Esophagus squamous epithelium (tissue), 5 donors: ENCODE measurements around the gene ISOC2. TPM values are rescaled to one million over a fixed set of nuclear protein-coding genes. Genes with fewer than 3 reads are reported as not detected.
A peak's percentile ranks its signal among the peaks of the same experiment; 100 is the strongest.
"Not testable (repeated sequence)": the region's sequence is repeated elsewhere in the genome, so short reads cannot be mapped to it uniquely, and the experiment has no call there.

Source experiments
- DNase-seq: peaks from one replicate; lab custom pipeline; 2025; lab: John Stamatoyannopoulos, UW
- H3K27ac ChIP-seq, 4 donors: fragments of 200-600 bp; sonication (generic); one replicate each; pipeline ENCODE4 v1.5.1; 2016 to 2019; ENCODE audit warnings: mild to moderate bottlenecking in 1 of 4
- H3K27me3 ChIP-seq, 4 donors: fragments of 200-600 bp; sonication (generic); 1 replicate in 3 of 4; 2 replicates in 1 of 4; pipeline versions ENCODE4 v1.5.1 to v1.6.0; 2017 to 2021; ENCODE audit warnings: antibody characterized with exemption in 1 of 4
- H3K36me3 ChIP-seq, 3 donors: fragments of 200-600 bp; sonication (generic); one replicate each; pipeline ENCODE4 v1.5.1; 2016 to 2019
- H3K4me1 ChIP-seq, 3 donors: fragments of 200-600 bp; sonication (generic); one replicate each; pipeline ENCODE4 v1.5.1; 2017 to 2019
- H3K4me3 ChIP-seq, 4 donors: fragments of 200-600 bp; sonication (generic); 1 replicate in 3 of 4; 2 replicates in 1 of 4; pipeline ENCODE4 v1.5.1; 2016 to 2019; ENCODE audit warnings: mild to moderate bottlenecking in 2 of 4, moderate library complexity in 1 of 4
- H3K9me3 ChIP-seq, 3 donors: fragments of 200-600 bp; sonication (generic); one replicate each; pipeline ENCODE4 v1.5.1; 2016 to 2019
- CTCF ChIP-seq, 6 experiments: fragments of 450-650 bp in 4 of 6; fragments of 200-600 bp in 2 of 6; sonication (generic) in 2 of 6; IDR thresholded peaks; one replicate each; pipeline ENCODE4 v1.5.1; 2016 to 2019; ENCODE audit warnings: antibody characterized with exemption in 6 of 6, mild to moderate bottlenecking in 4 of 6, moderate library complexity in 4 of 6
- POLR2A ChIP-seq, 4 donors: fragments of 450-650 bp; IDR thresholded peaks; one replicate each; pipeline ENCODE4 v1.6.1; 2017; ENCODE audit warnings: antibody characterized with exemption in 4 of 4, mild to moderate bottlenecking in 4 of 4, moderate library complexity in 3 of 4
- WGBS, 2 donors: methylation state at CpG; one replicate each; pipeline ENCODE4 v1.1.5; 2018; 5-methylcytosine and 5-hydroxymethylcytosine counted together
- intact Hi-C: fragments of 100-400 bp; cut with DNase I; formaldehyde crosslinking; loops from one replicate; pipeline ENCODE4 v1.15.0; 2022
- total RNA-seq, 4 donors: library from RNA; depleted of rRNA; stranded (reverse); fragments of >200 nt; gene quantifications; one replicate each; pipeline ENCODE4 v1.1.0, GENCODE V29; 2016
- donor health status: DM: yes; HTN: yes; CAD: no.

The ISOC2 gene
- total RNA-seq, 4 donors from 2014 or later, result 60.5 to 98.1 (median 78.7) TPM

- DNase-seq, H3K27me3 ChIP-seq, H3K9me3 ChIP-seq, intact Hi-C loops: not testable (repeated sequence)
- TF ChIP-seq CTCF (IDR thresholded peaks at IDR 0.05), result peak in 1 of 6 experiments; percentile 9
- peak in 3 of 4 donors; percentile 22 to 98 (median 92) for TF ChIP-seq POLR2A (IDR thresholded peaks at IDR 0.05)
- H3K27ac ChIP-seq, result peak within 1 kb of the TSS; percentile 97 to 99 (median 99)
- H3K36me3 ChIP-seq, result peaks cover 12 to 37% (median 16%) of the 10 kb centered on the region in 3 donors
- WGBS, 2 donors, result no CpG with 5 or more reads among the region's 36 CpGs
- H3K4me3 ChIP-seq, result peak within 1 kb of the TSS; percentile 85 to 100 (median 96)
- H3K4me1 ChIP-seq, result peaks cover 21 to 55% (median 26%) of the 10 kb centered on the region in 3 donors
These were observed 54.0 kb downstream of the ISOC2 start, which contains the start of gene UBE2S for GRCh38 chr19:55407550-55407799. UBE2S (minus strand) TSS chr19:55407788; CDS start chr19:55407589, 199 bp downstream.

GRCh38 chr19:55406826-55407549 lies 54.5 kb downstream of the ISOC2 start:
- WGBS, 2 donors, result 13 to 32% methylated on average over 4 to 19 of the region's 35 CpGs

GRCh38 chr19:55406091-55406825 lies 55.2 kb downstream of the ISOC2 start:
- Histone ChIP-seq H3K9me3 (no peaks in the 10 kb centered on the region), H3K27ac (peak overlapping the region in 2 of 4 donors; percentile 97 to 99), H3K36me3 (peaks cover 24 to 49% (median 26%) of the 10 kb centered on the region in 3 donors), H3K4me1 (peaks cover 30 to 67% (median 31%) of the 10 kb centered on the region in 3 donors), H3K27me3 (no peaks in the 10 kb centered on the region), H3K4me3 (peak overlapping the region; percentile 85 to 100 (median 96))
- DNase-seq, result no peak
- intact Hi-C loops, result no loop called here
- no peak for TF ChIP-seq POLR2A (IDR thresholded peaks at IDR 0.05)
- no peak for TF ChIP-seq CTCF (IDR thresholded peaks at IDR 0.05)
- WGBS, 2 donors, result 65 to 70% methylated on average over 14 of the region's 14 CpGs

More at GRCh38 chr19:55406826-55407549, 54.5 kb downstream of the ISOC2 start:
- Histone ChIP-seq H3K4me3 (peak overlapping the region; percentile 85 to 100 (median 96)), H3K27ac (peak overlapping the region; percentile 97 to 99 (median 99)), H3K36me3 (peaks cover 17 to 42% (median 20%) of the 10 kb centered on the region in 3 donors), H3K9me3 (no peaks in the 10 kb centered on the region), H3K27me3 (no peaks in the 10 kb centered on the region), H3K4me1 (peaks cover 25 to 60% (median 30%) of the 10 kb centered on the region in 3 donors)
- intact Hi-C loops, result no loop called here
- DNase-seq, result no peak
- TF ChIP-seq POLR2A (IDR thresholded peaks at IDR 0.05), result no peak
- TF ChIP-seq CTCF (IDR thresholded peaks at IDR 0.05), result no peak

GRCh38 chr19:55405638-55406037 lies 55.8 kb downstream of the ISOC2 start:
- intact Hi-C loops, result no loop called here
- Histone ChIP-seq H3K4me3 (no peak overlapping the region), H3K4me1 (peaks cover 31 to 73% (median 34%) of the 10 kb centered on the region in 3 donors)

More at GRCh38 chr19:55405638-55406037, 55.8 kb downstream of the ISOC2 start:
- Histone ChIP-seq H3K9me3 (no peaks in the 10 kb centered on the region), H3K27ac (no peak overlapping the region), H3K27me3 (no peaks in the 10 kb centered on the region), H3K36me3 (peaks cover 24 to 55% (median 26%) of the 10 kb centered on the region in 3 donors)
- no peak for TF ChIP-seq POLR2A (IDR thresholded peaks at IDR 0.05)
- no peak for DNase-seq
- WGBS, 2 donors, result 77 to 93% methylated on average over 5 of the region's 5 CpGs

Other genes with a start within 250 kb of the ISOC2 start
- 1 to 10 TPM in 3 of 4 donors, not detected in 1; 1.1 to 3.6 (median 2.2) TPM for gene TMEM86B, start 232.9 kb downstream of the ISOC2 start, total RNA-seq
- 10 to 100 TPM; 30.6 to 59.2 (median 47.4) TPM for gene PPP6R1, start 202.6 kb downstream of the ISOC2 start, total RNA-seq
- gene HSPBP1, start 181.5 kb downstream of the ISOC2 start, total RNA-seq, result 10 to 100 TPM; 27.1 to 40.7 (median 32.4) TPM
- 1 to 10 TPM in 1 of 4 donors, under 1 TPM in 1, not detected in 2; 0.73 to 1.1 TPM for gene BRSK1, start 177.6 kb downstream of the ISOC2 start, total RNA-seq
- 1 to 10 TPM in 1 of 4 donors, not detected in 3; 1.7 TPM for gene TMEM150B, start 136.3 kb downstream of the ISOC2 start, total RNA-seq
- gene KMT5C, start 121.8 kb downstream of the ISOC2 start, total RNA-seq, result 1 to 10 TPM; 5.3 to 9.9 (median 8.2) TPM
- 1 to 10 TPM in 1 of 4 donors, under 1 TPM in 2, not detected in 1; 0.66 to 1.4 (median 0.95) TPM for gene COX6B2, start 106.9 kb downstream of the ISOC2 start, total RNA-seq
- gene GARIN5B, start 98.4 kb downstream of the ISOC2 start, total RNA-seq, result not detected
- not detected for gene IL11, start 91.2 kb downstream of the ISOC2 start, total RNA-seq
- gene TMEM190, start 84.8 kb downstream of the ISOC2 start, total RNA-seq, result not detected
- 10 to 100 TPM; 11.9 to 41.8 (median 27.1) TPM for gene TMEM238, start 77.3 kb downstream of the ISOC2 start, total RNA-seq
- gene RPL28, start 75.7 kb downstream of the ISOC2 start, total RNA-seq, result 100 to 1,000 TPM; 395 to 866 (median 753) TPM
- 10 to 100 TPM; 15.6 to 41.4 (median 31.2) TPM for gene UBE2S, start 53.9 kb downstream of the ISOC2 start, total RNA-seq
- not detected for gene SHISA7, start 18.3 kb downstream of the ISOC2 start, total RNA-seq
- not detected for gene C19orf85, start 3.1 kb upstream of the ISOC2 start, total RNA-seq
- 10 to 100 TPM in 1 of 4 donors, 1 to 10 TPM in 3; 4.4 to 22.0 (median 6.8) TPM for gene ZNF628, start 15.0 kb upstream of the ISOC2 start, total RNA-seq
- 1 to 10 TPM; 1.3 to 4.3 (median 2.9) TPM for gene NAT14, start 23.5 kb upstream of the ISOC2 start, total RNA-seq
- 1 to 10 TPM in 1 of 4 donors, under 1 TPM in 3; 0.40 to 5.0 (median 0.68) TPM for gene SSC5D, start 26.8 kb upstream of the ISOC2 start, total RNA-seq
- not detected for gene SBK2, start 75.5 kb upstream of the ISOC2 start, total RNA-seq
- 1 to 10 TPM in 1 of 4 donors, under 1 TPM in 1, not detected in 2; 0.22 to 1.0 TPM for gene SBK3, start 83.9 kb upstream of the ISOC2 start, total RNA-seq
- gene ZNF579, start 119.2 kb upstream of the ISOC2 start, total RNA-seq, result 1 to 10 TPM in 3 of 4 donors, under 1 TPM in 1; 0.75 to 3.0 (median 2.2) TPM
- gene FIZ1, start 137.9 kb upstream of the ISOC2 start, total RNA-seq, result 10 to 100 TPM in 1 of 4 donors, 1 to 10 TPM in 3; 5.8 to 12.7 (median 7.9) TPM
- 10 to 100 TPM; 17.7 to 25.9 (median 22.9) TPM for gene ZNF524, start 138.6 kb upstream of the ISOC2 start, total RNA-seq
- gene ZNF865, start 144.0 kb upstream of the ISOC2 start, total RNA-seq, result 1 to 10 TPM; 2.7 to 5.3 (median 3.3) TPM
- gene ZNF784, start 162.9 kb upstream of the ISOC2 start, total RNA-seq, result 1 to 10 TPM; 2.9 to 6.9 (median 4.4) TPM
- 10 to 100 TPM in 3 of 4 donors, 1 to 10 TPM in 1; 8.8 to 19.1 (median 12.9) TPM for gene ZNF580, start 179.4 kb upstream of the ISOC2 start, total RNA-seq
- 10 to 100 TPM; 11.8 to 20.2 (median 14.0) TPM for gene ZNF581, start 182.0 kb upstream of the ISOC2 start, total RNA-seq
- 1 to 10 TPM; 2.4 to 7.2 (median 4.6) TPM for gene CCDC106, start 186.6 kb upstream of the ISOC2 start, total RNA-seq
- gene U2AF2, start 193.4 kb upstream of the ISOC2 start, total RNA-seq, result 100 to 1,000 TPM in 2 of 4 donors, 10 to 100 TPM in 2; 85.0 to 112 (median 99.7) TPM
- gene EPN1, start 213.6 kb upstream of the ISOC2 start, total RNA-seq, result 100 to 1,000 TPM in 1 of 4 donors, 10 to 100 TPM in 3; 52.1 to 168 (median 77.4) TPM